Central memory CD4-positive, alpha-beta T cell (primary cell): ENCODE data around the gene TAX1BP3.

Experiments used
- DNase-seq: peaks from one replicate; pipeline ENCODE4 v3.0.0; 2022

Gene TAX1BP3

GRCh38 chr17:3657874-3658783 is 10.2 kb downstream of the TAX1BP3 start:
- no peak for DNase-seq

- no peak for DNase-seq
These were observed 10.8 kb downstream of the TAX1BP3 start for GRCh38 chr17:3657588-3657869.

GRCh38 chr17:3656755-3657587 is 11.4 kb downstream of the TAX1BP3 start:
- no peak for DNase-seq

DNA sequence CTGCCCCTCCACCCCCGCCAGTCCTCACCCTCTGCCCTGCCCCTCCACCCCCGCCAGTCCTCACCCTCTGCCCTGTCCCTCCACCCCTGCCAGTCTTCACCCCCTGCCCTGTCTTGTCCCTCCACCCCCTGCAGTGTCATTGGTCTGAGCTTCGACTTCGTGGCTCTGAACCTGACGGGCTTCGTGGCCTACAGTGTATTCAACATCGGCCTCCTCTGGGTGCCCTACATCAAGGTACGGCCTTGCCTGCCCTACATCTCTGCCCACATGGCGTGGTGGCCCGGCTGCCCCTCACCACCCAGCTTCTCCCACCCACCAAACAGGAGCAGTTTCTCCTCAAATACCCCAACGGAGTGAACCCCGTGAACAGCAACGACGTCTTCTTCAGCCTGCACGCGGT is 12.0 kb downstream of the TAX1BP3 start:
- no peak for DNase-seq

DNA sequence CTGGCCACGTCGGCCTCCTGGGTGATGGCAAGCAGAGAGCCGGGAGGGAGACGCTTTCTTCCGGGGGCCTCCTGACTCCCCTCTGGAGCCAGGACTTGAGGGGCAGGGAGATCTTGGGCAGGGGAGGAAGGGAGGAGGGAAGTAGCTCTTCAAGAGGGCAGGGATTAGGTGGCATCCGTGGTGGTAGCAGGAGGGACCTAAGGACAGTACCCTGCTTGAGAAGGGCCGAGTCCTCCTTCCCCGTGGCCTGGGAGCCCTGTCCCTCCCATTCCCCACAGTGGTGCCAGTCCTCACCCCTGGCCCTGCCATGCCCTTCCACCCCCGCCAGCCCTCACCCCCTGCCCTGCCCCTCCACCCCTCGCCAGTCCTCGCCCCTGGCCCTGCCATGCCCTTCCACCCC is 12.6 kb downstream of the TAX1BP3 start:
- no peak for DNase-seq

- peak; percentile 7 for DNase-seq
These were observed 20.4 kb downstream of the TAX1BP3 start for GRCh38 chr17:3647769-3648555.

GRCh38 chr17:3647251-3647650 is 21.1 kb downstream of the TAX1BP3 start:
- DNase-seq: no peak

GRCh38 chr17:3645310-3645709 is 23.1 kb downstream of the TAX1BP3 start:
- no peak for DNase-seq

DNA sequence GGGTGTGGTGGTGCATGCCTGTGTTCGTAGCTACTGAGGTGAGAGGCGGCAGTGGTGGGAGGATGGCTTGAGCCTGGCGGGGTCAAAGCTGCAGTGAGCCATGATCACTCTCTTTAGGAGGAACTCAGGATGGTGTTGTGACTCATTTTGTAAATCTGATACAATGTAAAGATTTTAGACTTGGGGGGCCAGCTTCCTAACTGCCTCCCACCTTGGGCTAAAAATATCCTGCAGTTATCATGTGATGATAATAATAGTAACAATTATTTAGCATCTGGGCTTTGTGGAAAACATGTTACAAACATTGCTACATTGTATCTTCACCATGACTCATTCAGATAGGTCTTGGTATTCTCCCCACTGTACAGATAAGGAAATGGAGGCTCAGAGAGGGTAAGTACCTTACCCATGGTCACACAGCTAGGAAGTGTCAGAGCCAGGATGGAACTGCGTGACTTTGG is 24.5 kb downstream of the TAX1BP3 start:
- DNase-seq: no peak

DNA sequence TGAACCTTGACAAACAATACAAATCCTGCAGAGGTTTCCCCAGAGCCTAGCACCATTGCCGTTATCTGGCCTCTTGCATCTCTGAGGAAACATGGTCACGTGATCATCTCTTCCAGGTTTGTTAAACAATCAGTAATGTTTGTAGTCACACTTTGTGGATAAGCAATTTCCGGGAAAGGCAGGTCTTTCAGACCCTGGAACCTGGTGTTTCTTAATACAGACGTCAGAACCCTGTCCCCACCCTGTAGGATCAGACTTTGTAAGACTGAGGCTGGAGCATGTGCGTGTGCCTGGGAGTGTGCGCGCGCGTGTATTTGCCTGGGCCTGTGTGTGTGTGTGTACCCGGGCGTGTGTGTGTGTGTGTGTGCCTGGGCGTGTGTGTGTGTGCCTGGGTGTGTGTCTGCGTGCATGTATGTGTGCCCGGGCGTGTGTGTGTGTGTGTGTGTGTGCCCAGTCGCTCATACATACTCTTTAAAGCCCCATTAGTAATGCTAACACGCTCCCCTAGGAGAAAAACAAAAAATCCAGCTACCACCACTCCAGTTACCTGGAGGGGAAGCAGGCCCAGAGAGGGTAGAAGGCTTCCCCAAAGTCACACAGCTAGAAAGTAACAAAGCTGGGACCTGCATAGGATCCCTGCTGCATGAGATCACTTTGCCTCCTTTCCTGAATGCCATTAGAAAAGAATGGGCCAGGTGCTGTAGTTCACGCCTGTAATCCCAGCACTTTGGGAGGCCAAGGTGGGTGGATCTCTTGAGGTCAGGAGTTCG is 26.5 kb downstream of the TAX1BP3 start:
- DNase-seq: no peak

DNA sequence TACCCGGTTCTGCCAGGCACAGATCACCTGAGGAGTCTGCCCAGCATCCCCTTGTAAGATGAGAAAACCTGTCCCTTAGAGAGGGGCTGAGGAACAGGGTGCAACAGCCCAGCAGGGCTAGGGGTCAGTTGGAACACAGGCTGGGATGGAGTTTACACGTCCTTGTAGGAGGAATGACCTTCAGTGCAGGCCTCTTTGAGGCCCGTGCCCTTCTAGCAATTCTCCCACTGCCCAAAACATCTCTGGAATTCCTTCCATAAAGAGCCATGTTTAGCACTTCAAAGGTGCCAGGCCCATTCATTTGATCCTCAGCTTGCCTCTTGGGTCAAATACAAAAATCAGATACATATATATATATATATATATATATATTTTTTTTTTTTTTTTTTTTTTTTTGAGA is 27.4 kb downstream of the TAX1BP3 start:
- DNase-seq: no peak

- no peak for DNase-seq
These were observed 28.3 kb downstream of the TAX1BP3 start for GRCh38 chr17:3639981-3640596.

- peak; percentile 5 for DNase-seq
These were observed 31.4 kb downstream of the TAX1BP3 start for GRCh38 chr17:3636908-3637373.

DNA sequence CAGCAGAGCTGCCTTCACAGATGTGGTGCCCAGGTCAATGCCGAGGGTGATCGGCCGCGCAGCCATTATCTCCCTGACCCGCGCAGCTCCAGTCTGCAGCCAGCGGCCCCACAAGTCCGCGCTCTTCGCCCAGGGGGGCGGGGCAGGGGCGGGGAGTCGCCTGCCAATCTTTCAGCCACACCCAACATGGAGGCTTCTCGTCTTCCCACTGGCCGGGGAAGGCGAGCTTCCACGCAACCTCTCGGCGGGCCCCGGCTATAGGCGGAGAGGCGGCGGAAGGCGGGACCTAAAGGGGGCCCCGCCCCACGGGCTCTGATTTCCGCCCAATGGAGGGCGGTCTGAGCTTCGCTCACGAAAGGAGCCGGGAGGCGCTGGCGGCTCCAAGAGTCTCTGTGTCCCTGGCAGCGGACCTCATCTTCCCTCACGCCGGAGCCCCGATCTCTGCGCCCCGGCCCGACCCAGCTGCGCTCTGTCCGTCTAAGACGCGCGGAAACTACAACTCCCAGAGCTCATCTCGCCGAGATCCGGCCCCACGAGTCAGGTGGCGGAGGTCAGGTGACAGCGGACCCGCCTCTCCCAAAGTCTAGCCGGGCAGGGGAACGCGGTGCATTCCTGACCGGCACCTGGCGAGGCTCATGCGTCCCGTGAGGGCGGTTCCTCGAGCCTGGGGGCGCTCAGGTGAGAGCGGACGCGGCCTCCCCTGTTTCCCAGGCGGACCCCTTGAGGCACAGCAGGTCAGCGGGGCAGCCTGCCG is 32.0 kb downstream of the TAX1BP3 start, which contains the start of the genes CTNS and SHPK:
TSS of gene CTNS (plus strand) at position 607 of the 754 bp plus-strand sequence. CDS start 3,447 bp downstream, outside the sequence.
TSS of gene SHPK (minus strand) at position 97 of the 754 bp plus-strand sequence. CDS start at position 66, 31 bp downstream.
- DNase-seq: peak; percentile 93

DNA sequence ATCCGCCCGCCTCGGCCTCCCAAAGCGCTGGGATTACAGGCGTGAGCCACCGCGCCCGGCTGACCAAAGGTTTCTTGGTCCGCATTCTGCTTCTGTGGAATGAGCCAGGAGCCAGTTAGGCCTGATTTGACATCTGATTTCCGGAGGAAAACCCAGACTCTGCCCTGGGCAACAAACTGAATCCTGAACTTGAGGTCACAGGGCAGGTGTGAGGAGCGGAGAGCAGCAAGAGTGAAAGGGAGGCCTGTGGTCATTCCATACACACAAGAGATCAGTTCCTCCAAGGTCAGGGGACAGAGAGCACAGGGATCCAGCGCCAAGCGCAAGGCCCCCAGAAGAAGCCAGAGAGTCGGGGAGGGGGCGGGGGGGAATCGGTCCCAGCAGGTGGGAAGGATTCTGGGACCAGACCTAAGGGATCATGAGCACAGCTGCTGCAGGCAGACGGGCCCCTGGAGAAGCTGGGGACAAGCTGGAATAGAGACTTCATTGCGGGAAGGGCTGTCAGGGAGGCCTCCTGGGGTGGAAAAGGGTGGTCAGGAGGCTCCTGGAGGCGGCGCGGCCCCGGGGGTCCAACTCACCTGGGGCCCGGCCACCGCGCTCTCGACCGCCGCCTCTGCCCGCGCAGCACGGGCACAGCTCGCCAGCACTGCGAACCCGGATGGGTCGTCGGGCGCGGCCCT is 32.8 kb downstream of the TAX1BP3 start:
- no peak for DNase-seq

- no peak for DNase-seq
These were observed 36.1 kb downstream of the TAX1BP3 start for GRCh38 chr17:3632287-3632686.

DNA sequence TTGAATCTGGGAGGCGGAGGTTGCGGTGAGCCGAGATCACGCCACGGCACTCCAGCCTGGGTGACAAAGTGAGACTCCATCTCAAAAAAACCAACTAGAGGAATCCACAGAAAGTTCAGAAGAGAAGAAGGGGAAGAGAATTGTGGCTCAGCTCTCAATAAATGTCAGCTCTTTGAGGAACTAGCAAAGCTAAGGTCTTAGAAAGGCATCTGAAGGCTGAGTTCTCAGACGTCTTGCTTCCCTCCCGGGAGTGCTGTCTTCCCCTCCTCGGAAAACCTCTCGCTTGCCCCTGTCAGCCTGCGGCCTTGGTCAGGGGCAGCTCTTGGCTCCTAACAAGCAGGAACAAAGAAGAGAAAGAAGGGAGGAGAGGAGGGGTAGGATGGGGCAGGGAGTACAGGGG is 37.6 kb downstream of the TAX1BP3 start:
- no peak for DNase-seq

DNA sequence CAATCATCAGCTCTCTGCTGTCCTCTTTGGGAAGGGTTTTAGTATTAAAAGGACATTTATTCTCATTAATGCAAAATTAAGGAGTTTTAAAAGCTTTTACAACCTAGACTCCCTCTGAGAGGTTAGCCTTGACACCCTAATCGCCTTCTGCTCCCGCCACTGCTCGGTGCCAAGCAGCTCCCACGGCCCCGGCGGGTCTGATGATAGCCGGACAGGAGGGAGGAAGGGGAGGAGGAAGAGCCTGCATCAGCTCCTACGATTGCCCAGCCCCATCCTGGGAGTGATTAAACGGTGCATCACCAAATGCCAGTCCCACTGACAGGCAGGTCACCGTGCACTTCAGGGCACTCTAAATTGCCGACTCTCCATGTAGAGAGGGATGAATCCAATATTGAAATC is 40.6 kb downstream of the TAX1BP3 start:
- no peak for DNase-seq

- no peak for DNase-seq
These were observed 41.3 kb downstream of the TAX1BP3 start for GRCh38 chr17:3626831-3627768.
